ENCODE data around the gene ZMAT5.

DNA sequence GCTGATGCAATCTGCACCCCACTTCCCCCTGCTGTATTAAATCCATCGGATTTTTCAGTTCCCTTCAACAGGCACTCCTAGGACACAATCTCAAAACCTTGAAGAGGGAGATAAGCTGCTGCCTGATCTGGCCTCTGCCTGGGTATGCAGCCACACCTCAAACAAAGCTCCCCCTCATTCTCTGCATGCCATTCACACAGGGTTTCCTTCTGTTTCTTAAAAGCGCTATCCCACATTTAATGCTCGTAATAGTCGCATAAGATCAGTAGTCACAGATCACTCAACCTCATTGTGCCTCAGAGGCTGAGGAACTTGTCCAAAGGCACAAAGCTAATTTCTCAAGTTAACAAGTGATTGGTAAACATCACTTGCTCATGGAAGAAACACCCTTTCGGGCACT, 34.3 kb upstream of the ZMAT5 start:
- TF ChIP-seq, protein P1, sequence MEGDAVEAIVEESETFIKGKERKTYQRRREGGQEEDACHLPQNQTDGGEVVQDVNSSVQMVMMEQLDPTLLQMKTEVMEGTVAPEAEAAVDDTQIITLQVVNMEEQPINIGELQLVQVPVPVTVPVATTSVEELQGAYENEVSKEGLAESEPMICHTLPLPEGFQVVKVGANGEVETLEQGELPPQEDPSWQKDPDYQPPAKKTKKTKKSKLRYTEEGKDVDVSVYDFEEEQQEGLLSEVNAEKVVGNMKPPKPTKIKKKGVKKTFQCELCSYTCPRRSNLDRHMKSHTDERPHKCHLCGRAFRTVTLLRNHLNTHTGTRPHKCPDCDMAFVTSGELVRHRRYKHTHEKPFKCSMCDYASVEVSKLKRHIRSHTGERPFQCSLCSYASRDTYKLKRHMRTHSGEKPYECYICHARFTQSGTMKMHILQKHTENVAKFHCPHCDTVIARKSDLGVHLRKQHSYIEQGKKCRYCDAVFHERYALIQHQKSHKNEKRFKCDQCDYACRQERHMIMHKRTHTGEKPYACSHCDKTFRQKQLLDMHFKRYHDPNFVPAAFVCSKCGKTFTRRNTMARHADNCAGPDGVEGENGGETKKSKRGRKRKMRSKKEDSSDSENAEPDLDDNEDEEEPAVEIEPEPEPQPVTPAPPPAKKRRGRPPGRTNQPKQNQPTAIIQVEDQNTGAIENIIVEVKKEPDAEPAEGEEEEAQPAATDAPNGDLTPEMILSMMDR (IDR thresholded peaks at IDR 0.05; ENCODE audit: insufficient read depth, low read depth, low read length) = no peak
- TF ChIP-seq EZH2 (IDR thresholded peaks at IDR 0.05; ENCODE audit: insufficient read depth, low read length) = no peak

Measured in astrocyte (in vitro differentiated cells and primary cell).